A673 (cell line): ENCODE data around the gene ETFA. TPM values are rescaled to one million over a fixed set of nuclear protein-coding genes. Genes with fewer than 3 reads are reported as not detected.

ENCODE experiments used
- BruUV-seq: library from RNA; stranded (reverse); fragments of 400-500 nt; replicated peaks from 2 replicates; lab custom pipeline; 2021; lab: Mats Ljungman, UMichigan
- CTCF ChIA-PET: fragments of 300-600 bp; sonication (Branson Sonifier 250); formaldehyde crosslinking; loops from one replicate; lab custom pipeline; 2022; ENCODE audit warnings: antibody characterized with exemption; lab: Charles Lee
- POLR2A ChIA-PET: fragments of 300-600 bp; sonication (Branson Sonifier 250); formaldehyde crosslinking; loops from one replicate; lab custom pipeline; 2022; ENCODE audit warnings: antibody characterized with exemption; ENCODE audit not compliant: low non-redundant PET; lab: Charles Lee
- DNase-seq: peaks from one replicate; pipeline ENCODE4 v3.0.0-alpha.2; 2015; ENCODE audit warnings: low spot score
- H3K27ac ChIP-seq: fragments of 200-600 bp; sonication (generic); 2 replicates; pipeline ENCODE4 v1.5.1; 2016; ENCODE audit warnings: mixed run types, low read depth, mild to moderate bottlenecking, mixed read lengths, antibody characterized with exemption, low read length; ENCODE audit not compliant: poor library complexity, severe bottlenecking
- H3K27me3 ChIP-seq: fragments of 200-600 bp; sonication (generic); replicated peaks from 2 replicates; pipeline ENCODE4 v1.6.1; 2017; ENCODE audit warnings: mixed run types, low read depth, mild to moderate bottlenecking, mixed read lengths, antibody characterized with exemption, low read length; ENCODE audit not compliant: insufficient read depth, poor library complexity
- H3K36me3 ChIP-seq: fragments of 200-600 bp; sonication (generic); 2 replicates; pipeline ENCODE4 v1.6.1; 2016; ENCODE audit warnings: mixed run types, mild to moderate bottlenecking, mixed read lengths, antibody characterized with exemption, low read length; ENCODE audit not compliant: insufficient read depth, poor library complexity, severe bottlenecking
- H3K4me1 ChIP-seq: fragments of 200-600 bp; sonication (generic); 2 replicates; pipeline ENCODE4 v1.6.1; 2017; ENCODE audit warnings: mixed run types, mild to moderate bottlenecking, mixed read lengths, antibody characterized with exemption, low read length; ENCODE audit not compliant: insufficient read depth, poor library complexity, severe bottlenecking
- H3K4me3 ChIP-seq: fragments of 200-600 bp; sonication (generic); 2 replicates; pipeline ENCODE4 v1.5.1; 2016; ENCODE audit warnings: low read depth, mixed run types, mild to moderate bottlenecking, mixed read lengths, low read length; ENCODE audit not compliant: poor library complexity, severe bottlenecking
- H3K9me3 ChIP-seq: fragments of 200-600 bp; sonication (generic); 2 replicates; pipeline ENCODE4 v1.6.1; 2016; ENCODE audit warnings: mixed run types, low read depth, mild to moderate bottlenecking, mixed read lengths, antibody characterized with exemption, low read length; ENCODE audit not compliant: poor library complexity, severe bottlenecking
- CTCF ChIP-seq: fragments of 300-800, 200-600 bp; sonication (generic); conservative IDR thresholded peaks from 2 replicates; pipeline ENCODE4 v1.5.1; 2017; ENCODE audit warnings: low read depth, mild to moderate bottlenecking, antibody characterized with exemption, low read length, moderate library complexity, mixed read lengths
- EZH2 ChIP-seq: fragments of 200-600 bp; sonication (generic); IDR thresholded peaks from 2 replicates; pipeline ENCODE4 v1.6.1; 2017; ENCODE audit warnings: borderline replicate concordance, low read depth, mild to moderate bottlenecking, mixed read lengths, antibody characterized with exemption, low read length; ENCODE audit not compliant: poor library complexity, severe bottlenecking
- intact Hi-C: fragments of 100-400 bp; cut with micrococcal nuclease; formaldehyde crosslinking; loops from one replicate; pipeline ENCODE4 v1.10.0; 2022; ENCODE audit not compliant: unreplicated experiment
- total RNA-seq: library from RNA; stranded (reverse); gene quantifications from 2 replicates; pipeline ENCODE4 v1.2.3, GENCODE V29; 2021

ETFA gene
- total RNA-seq, 1 experiment from 2014 or later, result 133 TPM

- intact Hi-C loops, result no loop called here
- H3K4me3 ChIP-seq, result no peak overlapping the region
- no peaks in the 10 kb centered on the region for H3K36me3 ChIP-seq
- POLR2A ChIA-PET, result no interaction called here
- H3K27ac ChIP-seq, result no peak overlapping the region
- CTCF ChIA-PET, result no interaction called here
- TF ChIP-seq EZH2, result no peak
- no peak for TF ChIP-seq CTCF
- H3K4me1 ChIP-seq, result no peaks in the 10 kb centered on the region
- no peaks in the 10 kb centered on the region for H3K9me3 ChIP-seq
- no peaks in the 10 kb centered on the region for H3K27me3 ChIP-seq
- no peak for DNase-seq
- BruUV-seq, result no TSS peak
Measured at GRCh38 chr15:76174654-76175053, 136.6 kb downstream of the ETFA start.

- BruUV-seq, result no TSS peak
- CTCF ChIA-PET, result no interaction called here
Measured at GRCh38 chr15:76173317-76173834, 137.9 kb downstream of the ETFA start.

GRCh38 chr15:76172782-76173181 lies 138.5 kb downstream of the ETFA start:
- CTCF ChIA-PET, result no interaction called here
- Histone ChIP-seq H3K36me3 (no peaks in the 10 kb centered on the region), H3K27ac (no peak overlapping the region), H3K4me3 (no peak overlapping the region), H3K9me3 (no peaks in the 10 kb centered on the region), H3K4me1 (no peaks in the 10 kb centered on the region), H3K27me3 (no peaks in the 10 kb centered on the region)
- BruUV-seq, result no TSS peak
- POLR2A ChIA-PET, result no interaction called here
- DNase-seq, result no peak
- intact Hi-C loops, result no loop called here
- no peak for TF ChIP-seq EZH2
- TF ChIP-seq CTCF, result no peak

More at GRCh38 chr15:76173317-76173834, 137.9 kb downstream of the ETFA start:
- no peak overlapping the region for H3K4me3 ChIP-seq
- no peak for TF ChIP-seq EZH2
- TF ChIP-seq CTCF, result no peak
- H3K9me3 ChIP-seq, result no peaks in the 10 kb centered on the region
- POLR2A ChIA-PET, result no interaction called here
- H3K27me3 ChIP-seq, result no peaks in the 10 kb centered on the region
- no peaks in the 10 kb centered on the region for H3K36me3 ChIP-seq
- no peak for DNase-seq
- no peak overlapping the region for H3K27ac ChIP-seq
- intact Hi-C loops, result no loop called here
- H3K4me1 ChIP-seq, result no peaks in the 10 kb centered on the region
